CD4-positive, alpha-beta T cell treated with Interleukin-15 for 4 hours (primary cell): ENCODE results near the gene DALRD3.
A peak's percentile ranks its signal among the peaks of the same experiment; 100 is the strongest.

Experiments used
- DNase-seq: peaks from one replicate; pipeline ENCODE4 v3.0.0-alpha.2; 2020; ENCODE audit warnings: low spot score

DALRD3 gene

DNA sequence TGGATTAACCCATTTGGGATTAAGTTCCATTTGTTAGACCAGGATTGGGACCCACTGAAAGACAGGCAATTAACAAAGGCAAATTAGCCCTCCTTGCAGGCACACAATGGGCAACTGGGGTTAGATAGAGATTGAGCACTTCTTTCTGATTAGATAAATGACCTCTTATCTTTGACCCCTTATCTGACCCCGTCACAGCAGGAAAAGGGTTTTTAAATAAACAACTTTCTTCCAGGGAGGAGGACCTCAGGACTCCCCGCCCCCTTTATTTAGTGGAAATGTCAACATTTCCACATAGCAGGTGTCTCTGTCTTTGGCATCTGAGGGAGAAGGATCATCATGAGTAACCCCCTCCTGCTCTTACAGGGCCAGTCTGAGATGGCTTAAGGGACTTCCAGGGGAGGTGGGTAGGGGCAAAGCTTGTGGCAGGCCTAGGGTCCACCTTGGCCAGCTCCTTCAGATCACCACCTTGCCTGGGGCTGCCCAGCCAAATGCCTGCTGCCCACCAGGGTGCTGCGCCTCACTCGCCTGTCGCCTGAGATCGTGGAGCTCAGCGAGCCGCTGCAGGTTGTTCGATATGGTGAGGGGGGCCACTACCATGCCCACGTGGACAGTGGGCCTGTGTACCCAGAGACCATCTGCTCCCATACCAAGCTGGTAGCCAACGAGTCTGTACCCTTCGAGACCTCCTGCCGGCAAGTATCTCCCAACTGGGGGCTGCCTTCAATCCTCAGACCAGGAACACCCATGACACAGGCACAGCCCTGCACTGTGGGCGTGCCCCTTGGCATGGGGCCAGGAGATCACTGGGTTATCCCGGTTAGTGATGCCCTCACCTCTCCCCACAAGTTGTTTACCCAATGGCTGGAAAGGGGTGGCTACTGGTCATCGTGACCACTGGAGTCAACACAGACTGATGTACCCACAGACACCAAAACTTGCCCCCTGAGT lies 13.8 kb downstream of the DALRD3 start:
- DNase-seq = no peak

GRCh38 chr3:49001155-49001554 lies 17.2 kb downstream of the DALRD3 start:
- no peak for DNase-seq

GRCh38 chr3:48999085-48999858 lies 19.1 kb downstream of the DALRD3 start:
- DNase-seq = no peak

GRCh38 chr3:48997714-48998637 lies 20.4 kb downstream of the DALRD3 start:
- DNase-seq = no peak

- no peak for DNase-seq
These were observed 21.2 kb downstream of the DALRD3 start for GRCh38 chr3:48997102-48997635.

DNA sequence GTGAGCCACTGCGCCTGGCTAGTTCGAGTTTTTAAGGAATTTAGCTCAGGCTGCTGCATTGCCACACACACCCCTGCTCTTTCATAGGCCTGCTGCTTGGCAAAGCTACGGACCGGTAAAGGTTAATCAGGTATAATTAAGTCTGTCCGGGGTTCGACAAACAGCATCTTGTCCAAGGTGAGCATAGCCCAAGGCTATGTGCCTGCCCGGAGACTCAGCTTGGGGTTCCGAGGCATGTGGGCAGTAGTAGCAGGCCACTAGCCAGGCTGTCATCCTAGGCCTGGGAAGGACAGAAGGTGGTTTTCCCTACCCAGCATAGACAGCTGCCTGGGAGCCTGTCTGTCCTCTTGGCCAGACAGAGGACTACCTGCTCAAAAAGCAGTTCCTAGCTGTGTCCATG lies 21.7 kb downstream of the DALRD3 start:
- DNase-seq = no peak

DNA sequence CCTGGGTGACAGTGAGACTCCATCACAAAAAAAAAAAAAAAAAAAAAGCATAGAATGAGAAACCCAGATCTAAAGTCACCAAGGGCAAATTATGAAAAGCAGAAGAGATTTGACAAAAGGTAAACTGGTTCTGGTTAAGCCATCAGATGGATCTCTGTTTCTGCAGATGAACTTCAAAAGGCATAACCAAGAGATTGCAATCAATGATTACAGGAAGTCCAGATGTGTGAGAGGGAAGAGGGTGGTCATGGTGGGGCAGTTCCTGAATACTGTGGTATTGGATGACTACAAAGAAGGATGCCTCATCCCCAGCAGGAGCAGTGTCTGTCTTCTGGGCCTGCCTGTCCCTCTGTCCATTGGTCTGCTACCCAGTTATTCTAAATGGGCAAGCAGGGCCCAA lies 24.5 kb downstream of the DALRD3 start:
- DNase-seq = no peak

- no peak for DNase-seq
These were observed 26.4 kb downstream of the DALRD3 start for GRCh38 chr3:48991851-48992545.

DNA sequence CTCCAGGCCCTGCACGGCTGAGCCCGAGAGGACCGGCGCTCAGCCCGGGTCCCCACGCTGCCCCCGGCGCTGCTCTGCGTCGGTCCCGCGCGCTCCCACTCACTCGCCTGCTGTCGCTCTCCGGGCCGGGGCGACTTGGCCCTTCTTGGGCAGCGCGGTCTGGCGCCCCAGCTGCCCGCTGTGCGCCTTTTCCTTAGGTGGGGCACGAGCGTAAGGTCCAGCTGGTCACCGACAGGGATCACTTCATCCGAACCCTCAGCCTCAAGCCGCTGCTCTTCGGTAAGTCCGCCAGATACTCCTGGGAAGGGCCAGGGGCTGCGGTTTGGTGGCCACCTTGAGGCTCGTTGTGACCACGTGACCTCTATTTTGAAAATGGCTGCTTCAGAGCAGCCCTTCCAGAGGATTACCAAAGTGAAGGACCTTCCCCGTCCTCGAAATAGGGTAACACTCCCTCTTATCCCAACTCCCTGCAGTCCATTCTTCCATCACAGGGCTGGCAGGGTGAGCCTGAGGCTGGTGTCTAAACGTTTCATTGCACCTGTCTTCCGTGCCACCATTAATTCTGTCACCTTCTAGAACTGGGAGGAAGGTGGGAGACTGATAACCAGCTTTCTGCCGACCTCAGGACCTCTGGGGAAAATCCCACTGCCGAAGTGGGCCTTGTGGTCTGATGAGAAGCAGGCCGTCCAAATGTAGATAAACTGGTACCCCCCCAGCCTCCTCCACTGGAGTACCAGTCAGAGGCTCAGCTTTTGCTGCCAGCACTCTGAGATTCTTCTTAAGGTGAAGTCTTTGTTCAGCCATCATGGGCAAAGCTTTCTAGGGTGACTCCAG lies 27.5 kb downstream of the DALRD3 start:
- peak; percentile 31 for DNase-seq

DNA sequence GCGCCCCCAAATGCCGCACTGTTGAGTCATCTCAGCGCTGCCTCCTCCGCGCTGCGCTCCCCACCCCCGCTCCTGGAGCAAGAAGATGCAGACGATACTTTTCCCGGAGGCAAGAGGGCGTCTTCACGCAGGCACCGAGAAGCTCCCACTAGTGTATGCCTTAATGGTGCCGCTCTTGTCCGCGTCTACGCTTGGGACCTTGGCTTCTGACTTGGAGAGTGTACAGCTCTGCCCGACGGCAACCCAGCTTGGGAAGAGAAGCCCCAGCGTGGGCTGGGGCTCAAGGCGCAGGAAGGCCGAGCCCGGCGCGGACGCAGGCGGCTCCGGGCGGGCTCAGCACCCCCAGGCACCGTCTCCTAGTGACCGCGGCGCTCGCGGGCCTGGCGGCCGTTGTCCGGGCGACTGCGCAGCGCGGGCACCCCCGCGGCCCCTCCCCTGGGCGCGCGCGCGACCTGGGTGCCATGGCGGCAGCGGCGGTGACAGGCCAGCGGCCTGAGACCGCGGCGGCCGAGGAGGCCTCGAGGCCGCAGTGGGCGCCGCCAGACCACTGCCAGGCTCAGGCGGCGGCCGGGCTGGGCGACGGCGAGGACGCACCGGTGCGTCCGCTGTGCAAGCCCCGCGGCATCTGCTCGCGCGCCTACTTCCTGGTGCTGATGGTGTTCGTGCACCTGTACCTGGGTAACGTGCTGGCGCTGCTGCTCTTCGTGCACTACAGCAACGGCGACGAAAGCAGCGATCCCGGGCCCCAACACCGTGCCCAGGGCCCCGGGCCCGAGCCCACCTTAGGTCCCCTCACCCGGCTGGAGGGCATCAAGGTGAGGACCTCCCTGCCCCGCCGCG lies 28.4 kb downstream of the DALRD3 start, which contains the start of gene P4HTM:
Gene P4HTM, plus strand, starts transcription at position 446 of the 840 bp plus-strand sequence. Its CDS starts 16 bp downstream, at position 462.
- DNase-seq = peak; percentile 80

- DNase-seq = no peak
These were observed 29.1 kb downstream of the DALRD3 start for GRCh38 chr3:48989126-48989795.

GRCh38 chr3:48985831-48986376 lies 32.5 kb downstream of the DALRD3 start:
- no peak for DNase-seq

GRCh38 chr3:48984663-48985062 lies 33.7 kb downstream of the DALRD3 start:
- DNase-seq = no peak

DNA sequence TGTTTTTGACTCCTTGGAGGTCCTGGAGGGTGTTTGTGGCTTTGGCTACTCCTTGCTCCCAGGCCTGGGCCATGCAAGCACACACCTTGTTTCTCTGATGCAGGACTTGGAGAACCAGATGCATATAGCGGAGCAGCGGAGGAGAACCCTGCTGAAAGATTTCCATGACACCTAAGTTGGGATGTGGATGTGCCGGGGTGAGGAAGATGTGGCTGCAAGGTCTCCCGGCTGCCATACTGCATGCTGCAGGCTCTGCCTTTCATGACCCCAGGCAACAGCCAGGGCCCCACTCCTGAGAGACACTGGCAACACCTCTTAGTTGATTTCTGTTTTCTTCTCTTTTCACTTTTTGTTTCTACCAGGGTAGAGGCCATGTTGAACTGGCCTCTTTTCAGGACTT lies 35.3 kb downstream of the DALRD3 start:
- DNase-seq = no peak

DNA sequence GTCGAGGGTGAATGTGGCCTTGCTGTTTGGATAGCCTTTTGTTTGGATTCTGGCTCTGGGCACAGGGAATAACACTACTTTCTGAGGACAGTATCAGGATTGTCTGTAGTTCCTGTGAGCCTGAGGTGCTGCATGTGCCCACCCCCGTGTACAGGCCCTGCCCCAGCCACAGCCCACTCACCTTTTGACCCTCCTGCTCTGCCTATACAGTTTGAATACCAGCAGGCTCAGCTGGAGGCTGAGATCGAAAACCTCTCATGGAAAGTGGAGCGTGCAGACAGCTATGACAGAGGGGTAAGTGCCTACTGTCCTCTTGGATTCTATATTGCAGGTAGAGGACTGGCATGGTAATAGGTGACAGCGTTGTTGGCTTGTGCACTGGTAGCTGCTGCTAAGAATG lies 35.7 kb downstream of the DALRD3 start:
- no peak for DNase-seq

DNA sequence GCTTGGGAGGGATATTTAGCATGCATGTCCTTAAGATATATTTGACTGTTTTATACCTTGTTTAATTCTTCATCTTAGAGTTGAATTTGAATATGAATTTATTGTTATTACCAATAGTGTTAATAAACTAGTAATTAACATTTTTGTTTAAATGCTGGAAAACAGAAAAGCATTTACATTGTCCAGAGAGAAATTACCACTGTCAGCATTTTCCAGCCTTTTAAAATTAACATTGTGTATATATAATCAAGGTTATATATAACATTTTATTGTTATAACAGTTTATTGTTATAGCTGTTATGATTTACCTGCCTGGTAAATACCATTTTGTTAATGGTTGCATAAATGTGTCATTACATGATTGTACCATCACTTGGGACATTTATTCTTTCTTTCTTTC lies 36.4 kb downstream of the DALRD3 start:
- no peak for DNase-seq

- no peak for DNase-seq
These were observed 38.1 kb downstream of the DALRD3 start for GRCh38 chr3:48980295-48980694.

- no peak for DNase-seq
These were observed 38.9 kb downstream of the DALRD3 start for GRCh38 chr3:48979451-48979850.
